ENCODE measurements around the gene TTC28.

Gene TTC28

GRCh38 chr22:28454431-28455064, 225.1 kb downstream of the TTC28 start:
- no peak overlapping the region for H3K27ac ChIP-seq (ENCODE audit: insufficient read depth, low read length, poor library complexity, severe bottlenecking)
- no peak overlapping the region for H3K4me3 ChIP-seq (ENCODE audit: insufficient read depth, low read depth, low read length, poor library complexity, severe bottlenecking)
- H3K4me1 ChIP-seq (ENCODE audit: control insufficient read depth, insufficient read depth, low read length, poor library complexity, severe bottlenecking) = no peaks in the 10 kb centered on the region
- H3K9me3 ChIP-seq (ENCODE audit: control insufficient read depth, low read length) = no peaks in the 10 kb centered on the region
- no peak for DNase-seq
- no peaks in the 10 kb centered on the region for H3K36me3 ChIP-seq (ENCODE audit: control insufficient read depth, insufficient read depth, low read length)
- no peaks in the 10 kb centered on the region for H3K27me3 ChIP-seq (replicated peaks; ENCODE audit: control insufficient read depth, insufficient read depth, low read length, poor library complexity, severe bottlenecking)

- Histone ChIP-seq H3K27ac (ENCODE audit: insufficient read depth, low read length, poor library complexity, severe bottlenecking) (no peak overlapping the region), H3K9me3 (ENCODE audit: control insufficient read depth, low read length) (no peaks in the 10 kb centered on the region)
- DNase-seq = no peak
Observed at GRCh38 chr22:28450109-28450508, 229.5 kb downstream of the TTC28 start.

GRCh38 chr22:28449041-28449440, 230.6 kb downstream of the TTC28 start:
- peaks cover 4% of the 10 kb centered on the region for H3K27me3 ChIP-seq (replicated peaks; ENCODE audit: control insufficient read depth, insufficient read depth, low read length, poor library complexity, severe bottlenecking)
- H3K9me3 ChIP-seq (ENCODE audit: control insufficient read depth, low read length) = no peaks in the 10 kb centered on the region
- H3K4me3 ChIP-seq (ENCODE audit: insufficient read depth, low read depth, low read length, poor library complexity, severe bottlenecking) = no peak overlapping the region
- no peak for DNase-seq
- no peaks in the 10 kb centered on the region for H3K36me3 ChIP-seq (ENCODE audit: control insufficient read depth, insufficient read depth, low read length)
- H3K27ac ChIP-seq (ENCODE audit: insufficient read depth, low read length, poor library complexity, severe bottlenecking) = no peak overlapping the region
- H3K4me1 ChIP-seq (ENCODE audit: control insufficient read depth, insufficient read depth, low read length, poor library complexity, severe bottlenecking) = no peaks in the 10 kb centered on the region

More at GRCh38 chr22:28450109-28450508, 229.5 kb downstream of the TTC28 start:
- no peaks in the 10 kb centered on the region for H3K4me1 ChIP-seq (ENCODE audit: control insufficient read depth, insufficient read depth, low read length, poor library complexity, severe bottlenecking)
- no peaks in the 10 kb centered on the region for H3K36me3 ChIP-seq (ENCODE audit: control insufficient read depth, insufficient read depth, low read length)
- no peak overlapping the region for H3K4me3 ChIP-seq (ENCODE audit: insufficient read depth, low read depth, low read length, poor library complexity, severe bottlenecking)
- H3K27me3 ChIP-seq (replicated peaks; ENCODE audit: control insufficient read depth, insufficient read depth, low read length, poor library complexity, severe bottlenecking) = peaks cover 4% of the 10 kb centered on the region

GRCh38 chr22:28448625-28449024, 231.0 kb downstream of the TTC28 start:
- Histone ChIP-seq H3K4me1 (ENCODE audit: control insufficient read depth, insufficient read depth, low read length, poor library complexity, severe bottlenecking) (no peaks in the 10 kb centered on the region), H3K27me3 (replicated peaks; ENCODE audit: control insufficient read depth, insufficient read depth, low read length, poor library complexity, severe bottlenecking) (peaks cover 5% of the 10 kb centered on the region), H3K4me3 (ENCODE audit: insufficient read depth, low read depth, low read length, poor library complexity, severe bottlenecking) (no peak overlapping the region), H3K9me3 (ENCODE audit: control insufficient read depth, low read length) (no peaks in the 10 kb centered on the region), H3K36me3 (ENCODE audit: control insufficient read depth, insufficient read depth, low read length) (no peaks in the 10 kb centered on the region), H3K27ac (ENCODE audit: insufficient read depth, low read length, poor library complexity, severe bottlenecking) (no peak overlapping the region)
- DNase-seq = no peak

GRCh38 chr22:28444659-28445058, 235.0 kb downstream of the TTC28 start:
- Histone ChIP-seq H3K9me3 (ENCODE audit: control insufficient read depth, low read length) (no peaks in the 10 kb centered on the region), H3K27ac (ENCODE audit: insufficient read depth, low read length, poor library complexity, severe bottlenecking) (no peak overlapping the region), H3K4me1 (ENCODE audit: control insufficient read depth, insufficient read depth, low read length, poor library complexity, severe bottlenecking) (peaks cover 4% of the 10 kb centered on the region), H3K36me3 (ENCODE audit: control insufficient read depth, insufficient read depth, low read length) (no peaks in the 10 kb centered on the region), H3K27me3 (replicated peaks; ENCODE audit: control insufficient read depth, insufficient read depth, low read length, poor library complexity, severe bottlenecking) (peaks cover 19% of the 10 kb centered on the region), H3K4me3 (ENCODE audit: insufficient read depth, low read depth, low read length, poor library complexity, severe bottlenecking) (no peak overlapping the region)
- DNase-seq = no peak

- H3K36me3 ChIP-seq (ENCODE audit: control insufficient read depth, insufficient read depth, low read length) = no peaks in the 10 kb centered on the region
- no peaks in the 10 kb centered on the region for H3K9me3 ChIP-seq (ENCODE audit: control insufficient read depth, low read length)
- DNase-seq = no peak
- no peak overlapping the region for H3K27ac ChIP-seq (ENCODE audit: insufficient read depth, low read length, poor library complexity, severe bottlenecking)
- H3K4me1 ChIP-seq (ENCODE audit: control insufficient read depth, insufficient read depth, low read length, poor library complexity, severe bottlenecking) = peaks cover 4% of the 10 kb centered on the region
- H3K27me3 ChIP-seq (replicated peaks; ENCODE audit: control insufficient read depth, insufficient read depth, low read length, poor library complexity, severe bottlenecking) = peaks cover 17% of the 10 kb centered on the region
- H3K4me3 ChIP-seq (ENCODE audit: insufficient read depth, low read depth, low read length, poor library complexity, severe bottlenecking) = peak overlapping the region; percentile 37
Observed at GRCh38 chr22:28443526-28443876, 236.1 kb downstream of the TTC28 start.

- Histone ChIP-seq H3K4me1 (ENCODE audit: control insufficient read depth, insufficient read depth, low read length, poor library complexity, severe bottlenecking) (peaks cover 4% of the 10 kb centered on the region), H3K4me3 (ENCODE audit: insufficient read depth, low read depth, low read length, poor library complexity, severe bottlenecking) (peak overlapping the region; percentile 37), H3K27me3 (replicated peaks; ENCODE audit: control insufficient read depth, insufficient read depth, low read length, poor library complexity, severe bottlenecking) (peaks cover 15% of the 10 kb centered on the region), H3K36me3 (ENCODE audit: control insufficient read depth, insufficient read depth, low read length) (no peaks in the 10 kb centered on the region), H3K9me3 (ENCODE audit: control insufficient read depth, low read length) (no peaks in the 10 kb centered on the region), H3K27ac (ENCODE audit: insufficient read depth, low read length, poor library complexity, severe bottlenecking) (no peak overlapping the region)
- no peak for DNase-seq
Observed at GRCh38 chr22:28442711-28443525, 236.7 kb downstream of the TTC28 start.

GRCh38 chr22:28442264-28442710, 237.4 kb downstream of the TTC28 start:
- peaks cover 15% of the 10 kb centered on the region for H3K27me3 ChIP-seq (replicated peaks; ENCODE audit: control insufficient read depth, insufficient read depth, low read length, poor library complexity, severe bottlenecking)
- H3K4me3 ChIP-seq (ENCODE audit: insufficient read depth, low read depth, low read length, poor library complexity, severe bottlenecking) = peak overlapping the region; percentile 37
- DNase-seq = peak in 1 of 3 donors; percentile 5
- H3K4me1 ChIP-seq (ENCODE audit: control insufficient read depth, insufficient read depth, low read length, poor library complexity, severe bottlenecking) = peaks cover 4% of the 10 kb centered on the region
- H3K36me3 ChIP-seq (ENCODE audit: control insufficient read depth, insufficient read depth, low read length) = no peaks in the 10 kb centered on the region
- H3K27ac ChIP-seq (ENCODE audit: insufficient read depth, low read length, poor library complexity, severe bottlenecking) = no peak overlapping the region
- H3K9me3 ChIP-seq (ENCODE audit: control insufficient read depth, low read length) = no peaks in the 10 kb centered on the region

GRCh38 chr22:28441720-28442263, 237.8 kb downstream of the TTC28 start:
- H3K36me3 ChIP-seq (ENCODE audit: control insufficient read depth, insufficient read depth, low read length) = no peaks in the 10 kb centered on the region
- peak overlapping the region; percentile 37 for H3K4me3 ChIP-seq (ENCODE audit: insufficient read depth, low read depth, low read length, poor library complexity, severe bottlenecking)
- H3K27me3 ChIP-seq (replicated peaks; ENCODE audit: control insufficient read depth, insufficient read depth, low read length, poor library complexity, severe bottlenecking) = peaks cover 15% of the 10 kb centered on the region
- H3K9me3 ChIP-seq (ENCODE audit: control insufficient read depth, low read length) = no peaks in the 10 kb centered on the region
- DNase-seq = no peak
- no peak overlapping the region for H3K27ac ChIP-seq (ENCODE audit: insufficient read depth, low read length, poor library complexity, severe bottlenecking)
- H3K4me1 ChIP-seq (ENCODE audit: control insufficient read depth, insufficient read depth, low read length, poor library complexity, severe bottlenecking) = peaks cover 4% of the 10 kb centered on the region
